ENCODE results near the gene ALKBH6.

Gene ALKBH6

GRCh38 chr19:36030264-36031148, 16.5 kb upstream of the ALKBH6 start:
- no peak for DNase-seq (ENCODE audit: low spot score)

GRCh38 chr19:36028313-36029041, 14.5 kb upstream of the ALKBH6 start:
- no peak for DNase-seq (ENCODE audit: low spot score)

DNA sequence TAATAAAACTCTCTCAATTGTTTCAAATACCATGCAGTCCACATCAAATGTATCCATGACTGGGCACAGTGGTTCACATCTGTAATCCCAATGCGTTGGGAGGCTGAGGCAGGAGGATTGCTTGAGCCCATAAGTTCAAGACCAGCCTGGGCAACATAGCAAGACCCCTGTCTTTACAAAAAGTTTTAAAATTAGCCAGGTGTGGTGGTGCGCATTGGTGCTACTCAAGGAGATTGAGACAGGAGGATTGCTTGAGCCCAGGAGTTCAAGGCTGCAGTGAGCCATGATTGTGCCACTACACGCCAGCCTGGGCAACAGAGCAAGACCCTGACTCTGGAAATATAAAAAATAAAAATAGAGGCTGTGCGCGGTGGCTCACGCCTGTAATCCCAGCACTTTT, 13.7 kb upstream of the ALKBH6 start:
- DNase-seq (ENCODE audit: low spot score): no peak

DNA sequence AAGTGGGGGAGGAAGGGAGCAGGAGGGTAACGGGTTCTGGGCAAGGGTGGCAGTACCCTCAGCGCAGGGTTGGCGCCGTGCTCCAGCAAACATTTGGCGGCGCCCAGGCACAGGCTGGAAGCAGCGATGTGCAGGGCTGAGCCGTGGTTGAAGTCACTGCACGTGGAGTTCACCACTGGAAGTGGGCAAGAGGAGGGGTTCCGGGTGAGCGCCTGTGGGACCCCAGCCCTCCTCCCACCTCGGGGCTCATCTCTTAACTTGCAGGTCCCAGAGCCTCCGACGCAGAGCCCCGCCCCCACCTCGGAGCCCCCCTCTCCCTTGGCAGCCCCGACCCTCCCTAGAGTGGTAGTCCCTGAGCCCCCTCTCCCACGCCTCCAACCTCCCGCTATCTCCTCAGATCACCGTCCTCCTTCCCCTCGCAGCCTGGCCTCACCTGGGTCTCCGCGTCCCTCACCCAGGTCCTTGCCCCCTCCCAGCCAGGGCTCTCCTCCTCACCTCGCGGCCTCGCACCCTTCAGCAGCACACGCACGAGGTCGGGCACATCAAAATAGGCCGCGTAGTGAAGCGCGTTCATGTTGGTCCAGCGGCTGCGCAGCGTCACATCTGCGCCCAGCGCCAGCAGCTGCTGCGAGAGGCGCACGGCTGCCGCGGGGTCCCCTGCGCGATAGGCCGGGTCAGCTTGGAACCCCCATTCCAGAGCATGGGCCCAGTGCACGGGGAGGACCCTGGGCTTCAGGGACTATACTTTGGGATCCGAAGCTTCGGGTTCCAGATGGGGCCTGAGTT, 12.3 kb upstream of the ALKBH6 start:
- no peak for DNase-seq (ENCODE audit: low spot score)

- DNase-seq (ENCODE audit: low spot score): no peak
These were observed 11.5 kb upstream of the ALKBH6 start for GRCh38 chr19:36025541-36025940.

GRCh38 chr19:36023432-36023831, 9.4 kb upstream of the ALKBH6 start:
- no peak for DNase-seq (ENCODE audit: low spot score)

DNA sequence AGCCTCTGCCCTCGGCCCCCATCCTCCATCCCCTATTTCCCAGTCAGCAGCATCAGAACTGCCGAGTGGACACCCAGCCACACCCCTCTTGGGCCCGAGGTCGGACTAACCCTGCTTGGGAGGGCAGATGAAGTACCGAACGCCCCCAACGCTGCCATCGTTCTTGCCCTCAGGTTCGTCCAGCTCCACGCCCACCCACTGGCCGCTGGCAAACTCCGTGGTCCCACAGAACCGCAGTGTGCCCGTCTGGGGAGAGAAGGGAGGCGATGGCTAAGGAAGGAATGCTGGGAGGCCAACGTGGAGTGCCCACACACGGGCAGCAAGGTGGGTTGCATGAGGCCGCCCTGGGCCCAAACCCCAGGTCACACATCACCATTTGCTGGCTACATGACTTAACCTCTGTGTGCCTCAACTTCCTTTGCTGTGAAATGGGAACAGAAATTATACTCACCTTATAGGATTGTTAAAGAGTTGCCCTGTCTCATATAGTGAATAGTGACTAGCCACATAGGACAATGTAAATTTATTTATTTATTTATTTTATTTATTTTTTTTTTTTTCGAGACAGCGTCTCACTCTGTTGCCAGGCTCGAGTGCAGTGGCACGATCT, 5.2 kb upstream of the ALKBH6 start:
- DNase-seq (ENCODE audit: low spot score): no peak

GRCh38 chr19:36013280-36014011, 567 bp downstream of the ALKBH6 start:
- DNase-seq (ENCODE audit: low spot score): peak; percentile 58

DNA sequence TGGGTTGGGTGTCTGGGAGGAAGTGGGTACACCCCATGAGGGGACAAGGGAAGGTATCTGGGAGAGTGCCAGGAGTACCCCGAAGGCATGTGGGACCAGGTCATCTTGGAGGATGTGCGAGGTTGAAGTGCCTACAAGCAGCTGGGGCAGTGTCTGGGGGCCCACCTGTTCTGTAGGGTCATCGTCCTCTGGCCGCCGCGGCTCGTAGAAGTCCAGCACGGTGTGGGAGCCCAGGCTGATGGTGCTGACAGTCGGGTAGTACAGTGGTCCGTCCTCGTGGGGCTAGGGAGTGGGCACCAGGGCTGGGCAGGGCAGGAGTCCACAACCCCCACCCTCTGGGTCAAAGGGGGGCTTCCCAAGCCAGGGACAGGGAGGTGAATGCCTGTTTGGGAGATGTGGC, 3.6 kb downstream of the ALKBH6 start:
- DNase-seq (ENCODE audit: low spot score): no peak

GRCh38 chr19:36009633-36010379, 4.2 kb downstream of the ALKBH6 start:
- no peak for DNase-seq (ENCODE audit: low spot score)

DNA sequence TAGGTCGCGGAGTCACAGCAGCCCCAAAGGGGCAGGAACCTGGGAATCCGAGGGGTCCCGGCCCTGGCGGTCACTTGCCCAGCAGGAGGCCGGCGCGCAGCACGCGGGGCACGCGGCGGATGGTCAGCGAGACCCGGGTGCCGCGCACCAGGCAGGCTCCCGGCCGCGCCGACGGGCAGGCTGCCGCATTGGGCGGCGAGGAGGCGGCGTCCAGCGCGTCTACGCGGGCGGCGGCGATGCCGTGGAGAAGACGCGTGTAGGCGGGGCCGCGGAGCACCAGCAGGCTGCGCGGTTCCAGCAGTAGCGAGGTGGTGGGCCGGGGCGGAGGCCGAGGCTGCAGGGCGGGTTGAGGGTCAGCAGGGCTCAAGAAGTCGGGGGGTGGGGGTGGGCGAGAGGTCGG, 4.8 kb downstream of the ALKBH6 start:
- no peak for DNase-seq (ENCODE audit: low spot score)

DNA sequence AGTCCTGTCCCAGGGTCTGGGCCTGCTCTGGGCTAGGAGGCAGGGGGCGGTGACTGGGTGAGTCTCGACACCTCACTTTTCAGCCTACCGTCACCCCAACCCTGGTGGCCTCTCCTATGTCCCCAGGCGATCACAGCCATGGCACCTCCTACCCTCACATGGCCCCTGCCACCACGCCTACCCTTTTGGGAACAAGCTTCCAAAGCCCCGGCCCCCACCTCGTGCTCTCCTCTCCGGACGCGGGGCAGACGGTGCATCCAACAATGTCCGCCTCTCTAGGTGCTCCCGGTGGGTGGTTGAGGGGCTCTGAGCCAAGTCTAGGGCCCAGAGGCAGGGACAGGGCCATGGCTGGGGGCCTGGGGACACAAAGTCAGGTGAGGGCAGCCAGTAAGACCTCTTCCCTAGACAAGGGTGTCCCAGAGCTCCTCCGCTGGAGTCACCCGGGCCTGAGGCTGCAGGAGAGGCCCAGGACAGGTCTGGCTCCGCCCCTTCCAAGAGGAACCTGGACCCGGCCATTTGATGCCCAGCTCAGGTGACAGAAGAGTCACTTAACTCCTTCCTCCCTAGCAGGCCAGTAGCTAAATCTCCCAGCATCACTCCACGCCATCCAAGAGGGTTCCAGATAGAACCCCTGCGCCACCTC, 5.6 kb downstream of the ALKBH6 start, which contains the start of gene SYNE4:
Gene SYNE4 (minus strand): TSS at position 478 of the 643 bp plus-strand sequence. CDS start 132 bp downstream, at position 346.
- no peak for DNase-seq (ENCODE audit: low spot score)

- no peak for DNase-seq (ENCODE audit: low spot score)
These were observed 7.1 kb downstream of the ALKBH6 start for GRCh38 chr19:36006955-36007354.

- DNase-seq (ENCODE audit: low spot score): no peak
These were observed 10.7 kb downstream of the ALKBH6 start for GRCh38 chr19:36003284-36003683.

DNA sequence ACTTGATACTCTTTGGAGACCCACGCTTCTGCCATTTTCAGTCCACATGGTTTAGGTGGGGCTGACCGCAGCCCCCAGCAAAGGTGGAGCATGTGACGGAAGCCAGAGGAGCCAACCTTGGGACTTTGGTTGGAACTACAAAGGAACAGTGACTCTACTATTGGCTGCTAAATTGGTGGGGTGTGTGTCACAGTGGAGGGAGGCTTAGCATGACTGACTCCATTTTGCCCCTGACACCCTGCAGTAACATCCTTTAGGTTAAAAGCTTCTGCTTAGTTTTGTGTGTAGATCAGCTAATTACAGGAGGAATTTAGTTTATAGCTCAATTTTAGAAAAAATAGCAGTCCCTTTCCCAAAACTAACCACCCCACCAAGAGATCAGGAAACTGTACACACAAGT, 12.4 kb downstream of the ALKBH6 start:
- no peak for DNase-seq (ENCODE audit: low spot score)

DNA sequence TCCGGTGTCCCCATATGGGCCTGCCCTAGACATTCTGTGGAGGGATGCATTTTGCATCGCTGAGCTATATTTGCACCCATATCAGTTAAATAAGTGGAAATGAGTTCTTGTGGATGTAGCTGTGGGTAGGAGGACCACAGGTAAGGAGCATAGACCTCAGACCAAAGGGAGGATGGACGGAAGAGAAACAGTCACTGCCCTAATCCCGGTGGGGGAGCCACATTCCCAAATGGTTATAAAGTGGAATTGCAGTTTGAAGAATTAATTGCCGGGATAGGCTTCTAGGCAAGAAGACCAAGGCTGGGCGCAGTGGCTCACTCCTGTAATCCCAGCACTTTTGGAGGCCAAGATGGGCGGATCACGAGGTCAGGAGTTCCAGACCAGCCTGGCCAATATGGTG, 17.2 kb downstream of the ALKBH6 start:
- no peak for DNase-seq (ENCODE audit: low spot score)

DNA sequence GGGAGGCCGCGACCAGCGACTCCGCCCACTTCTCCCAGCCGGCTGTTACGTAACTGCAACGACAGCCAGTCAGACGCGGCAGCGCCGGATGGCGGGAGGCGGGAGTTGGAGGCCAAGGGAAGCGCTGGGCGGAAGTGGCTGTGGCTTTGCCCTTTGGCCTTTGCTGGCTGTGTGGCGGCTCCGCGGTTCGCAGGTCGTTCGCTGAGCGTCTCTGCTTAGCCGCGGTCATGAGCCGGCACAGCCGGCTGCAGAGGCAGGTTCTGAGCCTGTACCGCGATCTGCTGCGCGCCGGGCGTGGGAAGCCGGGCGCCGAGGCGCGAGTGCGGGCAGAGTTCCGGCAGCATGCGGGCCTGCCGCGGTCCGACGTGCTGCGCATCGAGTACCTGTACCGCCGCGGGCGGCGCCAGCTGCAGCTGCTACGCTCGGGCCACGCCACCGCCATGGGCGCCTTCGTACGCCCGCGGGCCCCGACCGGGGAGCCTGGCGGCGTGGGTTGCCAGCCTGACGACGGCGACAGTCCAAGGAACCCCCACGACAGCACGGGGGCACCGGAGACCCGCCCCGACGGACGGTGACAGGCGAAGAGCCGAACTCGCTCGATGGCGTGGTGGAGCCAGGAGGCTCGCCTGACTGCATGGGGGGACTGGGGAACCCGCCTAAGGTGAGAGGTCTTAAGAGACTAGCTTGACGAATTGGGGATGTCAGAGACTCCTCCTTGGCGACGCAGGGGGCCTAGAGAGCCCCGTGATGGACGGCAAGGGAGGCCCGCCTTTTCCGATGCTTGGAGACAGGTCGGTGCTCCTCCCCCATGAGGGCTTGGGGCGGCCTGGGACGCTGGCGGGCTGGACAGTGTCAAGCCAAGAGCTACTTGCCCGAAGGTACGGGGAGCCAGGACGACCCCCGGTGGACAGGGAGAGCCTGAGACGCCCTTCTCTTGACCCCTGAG, 18.7 kb downstream of the ALKBH6 start, which contains the start of gene SDHAF1:
Gene SDHAF1 (plus strand): TSS at position 141 of the 946 bp plus-strand sequence. CDS start 87 bp downstream, at position 228.
- peak; percentile 93 for DNase-seq (ENCODE audit: low spot score)

DNA sequence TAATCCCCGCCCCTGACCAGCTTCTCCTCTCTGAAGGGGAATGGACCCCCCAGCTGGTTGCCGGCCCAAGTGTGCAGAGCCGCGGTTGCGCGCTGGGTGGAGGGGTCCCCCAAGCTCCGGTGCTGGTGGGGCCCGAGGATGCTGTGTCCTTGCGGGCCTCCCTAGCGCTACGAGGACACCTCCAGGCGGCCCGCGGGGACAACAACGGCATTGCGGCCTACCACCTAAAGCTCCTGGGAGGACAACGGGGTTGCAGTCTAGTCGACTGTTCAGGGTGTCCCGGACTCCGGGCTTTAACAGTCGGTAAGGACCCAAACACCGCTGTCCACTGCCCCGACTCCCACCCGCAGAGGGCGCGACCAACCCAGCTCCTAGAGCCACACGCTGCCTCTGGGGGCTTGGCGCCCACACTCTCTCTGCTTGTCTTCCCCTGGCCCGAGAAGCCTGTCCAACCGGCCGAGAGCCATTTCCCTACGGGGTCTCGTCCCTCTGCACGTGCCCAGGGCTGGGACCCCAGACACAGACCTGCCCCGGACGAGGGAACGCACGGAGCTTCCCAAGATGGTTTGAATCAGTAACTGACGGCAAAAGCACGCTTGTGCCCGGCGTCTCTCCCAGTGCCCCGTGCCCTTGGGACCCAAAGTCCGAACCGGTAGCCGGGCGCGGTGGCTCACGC, 20.0 kb downstream of the ALKBH6 start:
- no peak for DNase-seq (ENCODE audit: low spot score)
